K562 (cell line): ENCODE data around the gene HPCA. TPM values are rescaled to one million over a fixed set of nuclear protein-coding genes. Genes with fewer than 3 reads are reported as not detected.

Experiments
- ARID3B ChIP-seq: fragments of 250-450 bp; sonication (Bioruptor Pico); IDR thresholded peaks from 2 replicates; pipeline ENCODE4 v1.4.0; 2020; ENCODE audit warnings: borderline replicate concordance
- CREM ChIP-seq: IDR thresholded peaks from 2 replicates; pipeline ENCODE4 v1.6.1; 2014; ENCODE audit warnings: antibody characterized with exemption, low read depth
- DMBX1 ChIP-seq: fragments of 250-450 bp; sonication (Bioruptor Pico); IDR thresholded peaks from 2 replicates; pipeline ENCODE4 v1.8.0; 2022; ENCODE audit warnings: inconsistent platforms, mild to moderate bottlenecking, moderate library complexity, borderline replicate concordance
- ETS2 ChIP-seq: IDR thresholded peaks from 2 replicates; pipeline ENCODE4 v1.6.1; 2016; ENCODE audit warnings: borderline replicate concordance, missing genetic modification characterization, mild to moderate bottlenecking, moderate library complexity, missing compliant biosample characterization; ENCODE audit not compliant: poor library complexity, severe bottlenecking
- HDAC3 ChIP-seq: fragments of 450-650 bp; IDR thresholded peaks from 2 replicates; pipeline ENCODE4 v1.6.1; 2018; ENCODE audit warnings: borderline replicate concordance, mild to moderate bottlenecking, moderate library complexity; ENCODE audit not compliant: partially characterized antibody
- MAZ ChIP-seq, 2 experiments: fragments of 450-650 bp in 1 of 2; sonication (generic) in 1 of 2; formaldehyde crosslinking; IDR thresholded peaks in 1 of 2; conservative IDR thresholded peaks in 1 of 2; 2 replicates each; pipeline versions ENCODE4 v1.4.0 to v1.5.0; 2020; ENCODE audit warnings: mild to moderate bottlenecking in 1 of 2, missing genetic modification reagents in 1 of 2
- MCM5 ChIP-seq: fragments of 450-650 bp; IDR thresholded peaks from 2 replicates; pipeline ENCODE4 v1.6.1; 2016; ENCODE audit warnings: low read depth
- NONO ChIP-seq, 2 experiments: fragments of 200-400 bp in 1 of 2; fragments of 450-650 bp in 1 of 2; formaldehyde crosslinking in 1 of 2; IDR thresholded peaks; 2 replicates each; pipeline ENCODE4 v1.6.1; 2017; ENCODE audit warnings: low read depth in 2 of 2, mild to moderate bottlenecking in 2 of 2, moderate library complexity in 2 of 2, low read length in 1 of 2
- PKNOX1 ChIP-seq: fragments of 450-650 bp; IDR thresholded peaks from 2 replicates; pipeline ENCODE4 v1.6.1; 2016
- POLR2G ChIP-seq: fragments of 200-400 bp; formaldehyde crosslinking; IDR thresholded peaks from 2 replicates; pipeline ENCODE4 v1.6.1; 2017; ENCODE audit warnings: low read depth, mild to moderate bottlenecking, antibody characterized with exemption, low read length, moderate library complexity
- PRMT5 ChIP-seq: sonication (generic); formaldehyde crosslinking; IDR thresholded peaks from 2 replicates; pipeline ENCODE4 v1.5.0; 2020; ENCODE audit warnings: missing genetic modification reagents
- UBTF ChIP-seq, 2 experiments: IDR thresholded peaks; 2 replicates each; pipeline ENCODE4 v1.6.1; 2012; ENCODE audit warnings: improper control_type of control experiment in 2 of 2, low read depth in 2 of 2, low read length in 2 of 2, borderline replicate concordance in 1 of 2
- ZNF140 ChIP-seq: fragments of 250-450 bp; sonication (Bioruptor Pico); IDR thresholded peaks from 2 replicates; pipeline ENCODE4 v1.8.0; 2021; ENCODE audit warnings: moderate library complexity, mild to moderate bottlenecking, inconsistent platforms
- ZNF165 ChIP-seq: fragments of 250-450 bp; sonication (Bioruptor Pico); IDR thresholded peaks from 2 replicates; pipeline ENCODE4 v1.4.0; 2020; ENCODE audit warnings: borderline replicate concordance
- ZNF263 ChIP-seq: sonication (generic); formaldehyde crosslinking; IDR thresholded peaks from 2 replicates; pipeline ENCODE4 v1.8.0; 2022; ENCODE audit warnings: mild to moderate bottlenecking, missing genetic modification reagents, borderline replicate concordance
- polyA plus RNA-seq, 8 experiments: library from polyadenylated mRNA; depleted of rRNA in 4 of 8; stranded (reverse) in 5 of 8; unstranded in 3 of 8; fragments of >200 nt; fragmentation: Nextera tagmentation in 2 of 8; fragmentation: Illumina TruSeq in 1 of 8; extraction: Ambion mirVana in 2 of 8; extraction: Trizol in 1 of 8; gene quantifications; 2 replicates each; pipeline versions ENCODE4 v1.2.1 to v1.2.3, GENCODE V29; 2011 to 2014; ENCODE audit warnings: inconsistent platforms in 1 of 8, missing spikeins in 1 of 8
- total RNA-seq, 7 experiments: library from RNA; depleted of rRNA in 6 of 7; stranded (reverse); fragments of >200 nt in 6 of 7; fragmentation: Illumina TruSeq in 2 of 7; extraction: Trizol in 2 of 7; gene quantifications; 2 replicates each; pipeline versions ENCODE4 v1.2.1 to v1.2.3, GENCODE V29; 2011 to 2021; ENCODE audit warnings: low replicate concordance in 1 of 7
- TF ChIP-seq, protein P1 (sequence below): fragments of 200-800 bp; sonication (Bioruptor generic); IDR thresholded peaks from 2 replicates; pipeline ENCODE4 v1.6.1; 2016; ENCODE audit warnings: missing genetic modification characterization, missing compliant biosample characterization

Gene HPCA
- total and polyA plus RNA-seq, 9 of the 15 experiments (the other 6 are each of a cell fraction or from before 2014, with no cell fraction given) = not detected

DNA sequence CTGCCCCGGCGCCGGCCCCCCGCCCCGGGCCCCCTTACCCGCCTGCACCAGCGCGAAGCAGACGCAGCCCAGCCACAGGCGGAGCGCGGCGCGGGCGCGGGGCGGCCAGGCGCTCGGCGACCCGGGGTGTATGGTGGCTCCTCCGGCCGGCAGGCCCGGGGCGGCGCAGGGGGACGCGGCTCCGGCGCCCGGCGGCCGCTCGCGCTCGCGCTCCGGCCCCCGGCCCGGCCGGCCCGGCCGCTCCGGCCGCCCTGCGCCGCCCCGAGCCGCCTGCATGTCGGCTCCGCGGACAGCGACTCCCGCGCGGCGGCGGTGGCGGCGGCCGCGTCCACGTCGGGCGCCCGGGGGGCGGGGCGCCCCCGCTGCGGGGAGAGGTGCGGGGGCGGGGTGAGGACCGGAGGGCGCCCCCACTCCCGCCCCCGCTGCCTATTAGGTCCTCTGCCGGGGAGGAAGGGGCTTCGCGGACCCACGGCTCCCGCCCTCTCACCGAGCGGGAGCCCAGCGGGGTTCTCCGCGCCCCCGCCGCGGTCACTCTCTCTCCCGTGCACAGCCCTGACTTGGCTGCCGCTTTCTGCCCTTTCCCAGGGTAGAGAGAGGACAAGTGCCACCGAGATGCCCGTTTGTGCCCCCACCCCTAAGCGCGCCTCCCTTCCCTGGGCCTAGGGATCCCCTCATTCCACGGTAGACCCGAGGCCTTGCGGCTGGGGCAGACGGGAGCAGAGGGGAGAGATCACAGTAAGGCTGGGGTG is 15.5 kb upstream of the HPCA start, which contains the start of gene FNDC5 (continued):
- no peak for TF ChIP-seq ARID3B (CRISPR knock-in tag)
- no peak for TF ChIP-seq PKNOX1
- TF ChIP-seq POLR2G = peak; percentile 54
- peak in 1 of 2 experiments; percentile 78; a peak in 1 of 4 replicates for TF ChIP-seq UBTF (IDR thresholded peaks at IDR 0.05; ENCODE audit: borderline replicate concordance in 1 of 2, low read depth in 2 of 2, low read length in 2 of 2)
- TF ChIP-seq, protein P1, sequence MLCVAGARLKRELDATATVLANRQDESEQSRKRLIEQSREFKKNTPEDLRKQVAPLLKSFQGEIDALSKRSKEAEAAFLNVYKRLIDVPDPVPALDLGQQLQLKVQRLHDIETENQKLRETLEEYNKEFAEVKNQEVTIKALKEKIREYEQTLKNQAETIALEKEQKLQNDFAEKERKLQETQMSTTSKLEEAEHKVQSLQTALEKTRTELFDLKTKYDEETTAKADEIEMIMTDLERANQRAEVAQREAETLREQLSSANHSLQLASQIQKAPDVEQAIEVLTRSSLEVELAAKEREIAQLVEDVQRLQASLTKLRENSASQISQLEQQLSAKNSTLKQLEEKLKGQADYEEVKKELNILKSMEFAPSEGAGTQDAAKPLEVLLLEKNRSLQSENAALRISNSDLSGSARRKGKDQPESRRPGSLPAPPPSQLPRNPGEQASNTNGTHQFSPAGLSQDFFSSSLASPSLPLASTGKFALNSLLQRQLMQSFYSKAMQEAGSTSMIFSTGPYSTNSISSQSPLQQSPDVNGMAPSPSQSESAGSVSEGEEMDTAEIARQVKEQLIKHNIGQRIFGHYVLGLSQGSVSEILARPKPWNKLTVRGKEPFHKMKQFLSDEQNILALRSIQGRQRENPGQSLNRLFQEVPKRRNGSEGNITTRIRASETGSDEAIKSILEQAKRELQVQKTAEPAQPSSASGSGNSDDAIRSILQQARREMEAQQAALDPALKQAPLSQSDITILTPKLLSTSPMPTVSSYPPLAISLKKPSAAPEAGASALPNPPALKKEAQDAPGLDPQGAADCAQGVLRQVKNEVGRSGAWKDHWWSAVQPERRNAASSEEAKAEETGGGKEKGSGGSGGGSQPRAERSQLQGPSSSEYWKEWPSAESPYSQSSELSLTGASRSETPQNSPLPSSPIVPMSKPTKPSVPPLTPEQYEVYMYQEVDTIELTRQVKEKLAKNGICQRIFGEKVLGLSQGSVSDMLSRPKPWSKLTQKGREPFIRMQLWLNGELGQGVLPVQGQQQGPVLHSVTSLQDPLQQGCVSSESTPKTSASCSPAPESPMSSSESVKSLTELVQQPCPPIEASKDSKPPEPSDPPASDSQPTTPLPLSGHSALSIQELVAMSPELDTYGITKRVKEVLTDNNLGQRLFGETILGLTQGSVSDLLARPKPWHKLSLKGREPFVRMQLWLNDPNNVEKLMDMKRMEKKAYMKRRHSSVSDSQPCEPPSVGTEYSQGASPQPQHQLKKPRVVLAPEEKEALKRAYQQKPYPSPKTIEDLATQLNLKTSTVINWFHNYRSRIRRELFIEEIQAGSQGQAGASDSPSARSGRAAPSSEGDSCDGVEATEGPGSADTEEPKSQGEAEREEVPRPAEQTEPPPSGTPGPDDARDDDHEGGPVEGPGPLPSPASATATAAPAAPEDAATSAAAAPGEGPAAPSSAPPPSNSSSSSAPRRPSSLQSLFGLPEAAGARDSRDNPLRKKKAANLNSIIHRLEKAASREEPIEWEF = no peak
- TF ChIP-seq ETS2 (tag) = no peak
- no peak for TF ChIP-seq PRMT5 (CRISPR knock-in tag)
- TF ChIP-seq DMBX1 = no peak
- 0 out of 4 replicates have a peak, but pooled peaks of 1 of the 2 experiments have one; percentile 31 for TF ChIP-seq MAZ (CRISPR knock-in tag; conservative IDR thresholded peaks at IDR 0.05 in 1 of 2, IDR thresholded peaks at IDR 0.05 in 1 of 2)
- no peak for TF ChIP-seq MCM5
- no peak for TF ChIP-seq ZNF165 (CRISPR knock-in tag)
- no peak for TF ChIP-seq CREM
- no peak for TF ChIP-seq ZNF263 (CRISPR knock-in tag)
- TF ChIP-seq HDAC3 = no peak
- no peak for TF ChIP-seq ZNF140 (CRISPR knock-in tag)
- no peak for TF ChIP-seq NONO (IDR thresholded peaks at IDR 0.05; ENCODE audit: low read depth in 2 of 2, low read length in 1 of 2)
